ENCODE data around the gene PPP2R3A.

DNA sequence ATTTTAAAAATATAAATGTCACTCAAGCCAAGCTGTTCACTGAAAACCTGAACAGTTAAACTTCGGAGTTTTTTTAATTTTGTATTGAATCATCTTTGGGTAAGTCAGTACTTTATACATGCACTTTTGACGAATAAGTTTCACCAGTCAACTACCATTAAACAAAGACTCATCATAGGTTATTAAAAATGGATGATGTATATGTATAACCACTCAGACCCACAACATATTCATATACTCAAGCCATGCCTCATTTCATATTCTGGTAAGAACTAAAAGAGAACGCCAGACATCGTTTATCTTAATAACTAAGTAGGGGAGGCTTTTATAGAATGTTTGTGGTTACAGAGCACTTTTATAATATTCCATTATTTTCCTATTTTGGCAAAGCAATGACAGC, 212.3 kb downstream of the PPP2R3A start:
- TF ChIP-seq, protein P1, sequence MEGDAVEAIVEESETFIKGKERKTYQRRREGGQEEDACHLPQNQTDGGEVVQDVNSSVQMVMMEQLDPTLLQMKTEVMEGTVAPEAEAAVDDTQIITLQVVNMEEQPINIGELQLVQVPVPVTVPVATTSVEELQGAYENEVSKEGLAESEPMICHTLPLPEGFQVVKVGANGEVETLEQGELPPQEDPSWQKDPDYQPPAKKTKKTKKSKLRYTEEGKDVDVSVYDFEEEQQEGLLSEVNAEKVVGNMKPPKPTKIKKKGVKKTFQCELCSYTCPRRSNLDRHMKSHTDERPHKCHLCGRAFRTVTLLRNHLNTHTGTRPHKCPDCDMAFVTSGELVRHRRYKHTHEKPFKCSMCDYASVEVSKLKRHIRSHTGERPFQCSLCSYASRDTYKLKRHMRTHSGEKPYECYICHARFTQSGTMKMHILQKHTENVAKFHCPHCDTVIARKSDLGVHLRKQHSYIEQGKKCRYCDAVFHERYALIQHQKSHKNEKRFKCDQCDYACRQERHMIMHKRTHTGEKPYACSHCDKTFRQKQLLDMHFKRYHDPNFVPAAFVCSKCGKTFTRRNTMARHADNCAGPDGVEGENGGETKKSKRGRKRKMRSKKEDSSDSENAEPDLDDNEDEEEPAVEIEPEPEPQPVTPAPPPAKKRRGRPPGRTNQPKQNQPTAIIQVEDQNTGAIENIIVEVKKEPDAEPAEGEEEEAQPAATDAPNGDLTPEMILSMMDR (IDR thresholded peaks at IDR 0.05; ENCODE audit: low read depth, low read length), result no peak
- TF ChIP-seq EZH2phosphoT487 (IDR thresholded peaks at IDR 0.05; ENCODE audit: low read depth), result no peak
